Left ventricle myocardium inferior (tissue), 1 donor: Measurements from ENCODE around the gene CIAO2A. TPM values are rescaled to one million over a fixed set of nuclear protein-coding genes. Genes with fewer than 3 reads are reported as not detected.
"Not testable (repeated sequence)": the region's sequence is repeated elsewhere in the genome, so short reads cannot be mapped to it uniquely, and the experiment has no call there.

Experiments
- DNase-seq: peaks from one replicate; pipeline ENCODE4 v3.0.0-alpha.2; 2020
- H3K27ac ChIP-seq: fragments of 200-600 bp; replicated peaks from 2 replicates; pipeline ENCODE4 v1.8.0; 2021
- H3K27me3 ChIP-seq: fragments of 200-600 bp; 2 replicates; pipeline ENCODE4 v1.8.0; 2021; ENCODE audit warnings: low read depth
- H3K36me3 ChIP-seq: fragments of 200-600 bp; 2 replicates; pipeline ENCODE4 v1.8.0; 2021
- H3K4me1 ChIP-seq: fragments of 200-600 bp; 2 replicates; pipeline ENCODE4 v1.8.0; 2021
- H3K4me3 ChIP-seq: fragments of 200-600 bp; 2 replicates; pipeline ENCODE4 v1.8.0; 2021; ENCODE audit warnings: mild to moderate bottlenecking, moderate library complexity
- H3K9me3 ChIP-seq: fragments of 200-600 bp; replicated peaks from 2 replicates; pipeline ENCODE4 v1.8.0; 2021
- intact Hi-C: fragments of 100-400 bp; cut with micrococcal nuclease; formaldehyde crosslinking; loops from one replicate; pipeline ENCODE4 v1.11.0; 2022
- total RNA-seq: library from RNA; stranded (reverse); fragmentation: NEBNext Ultra II Directional; extraction: Animal tissue kit (Norgen Biotek cat#: 25700); gene quantifications from one replicate; pipeline ENCODE4 v1.2.1, GENCODE V29; 2021
- TF ChIP-seq, protein P1 (sequence below): fragments of 200-600 bp; IDR thresholded peaks from 2 replicates; pipeline ENCODE4 v1.8.0; 2021; ENCODE audit warnings: antibody characterized with exemption, mild to moderate bottlenecking, borderline replicate concordance
- donor health status: DM: no; HTN: yes; CAD: no; lungs with severe emphysema.

The CIAO2A gene
- total RNA-seq, 1 donor from 2014 or later = 71.0 TPM

DNA sequence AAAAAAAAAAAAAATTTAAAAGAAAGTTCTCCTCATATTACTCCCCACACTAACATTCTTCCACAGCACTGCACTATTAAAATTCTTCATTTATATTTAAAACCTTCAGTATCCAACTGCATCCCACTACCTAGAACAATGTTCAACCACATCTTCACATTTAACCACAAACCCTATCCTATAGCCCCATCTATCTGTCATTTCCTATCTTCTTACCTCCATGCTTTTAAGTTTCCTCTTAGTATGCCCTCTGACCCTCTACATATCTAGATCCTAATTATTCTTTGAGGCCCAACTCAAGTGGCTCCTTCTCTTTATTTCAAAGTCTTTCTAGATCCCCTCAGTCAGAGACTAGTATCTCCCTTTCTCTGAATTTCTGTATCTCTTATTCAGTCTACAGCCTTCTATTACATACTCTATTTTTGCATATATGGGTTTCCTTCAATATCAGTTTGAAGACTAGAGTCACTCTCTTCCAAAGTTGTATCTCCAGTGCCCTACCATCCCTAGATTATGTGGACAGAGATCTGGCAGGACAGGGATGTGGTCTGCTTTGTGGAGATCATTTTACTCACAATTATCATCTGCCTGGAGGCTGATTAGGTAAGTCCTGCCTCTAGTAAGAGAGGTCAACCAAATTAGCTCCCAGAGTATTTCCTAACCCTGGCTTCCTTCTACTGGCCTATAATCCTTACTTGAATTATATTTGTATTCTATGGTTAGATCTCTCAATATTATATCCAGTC, 1.4 kb downstream of the CIAO2A start:
- intact Hi-C loops = no loop called here
- peak overlapping the region; percentile 93 for H3K27ac ChIP-seq
- H3K36me3 ChIP-seq = peaks cover 18% of the 10 kb centered on the region
- peaks cover 83% of the 10 kb centered on the region for H3K4me1 ChIP-seq
- H3K9me3 ChIP-seq = no peaks in the 10 kb centered on the region
- no peaks in the 10 kb centered on the region for H3K27me3 ChIP-seq
- TF ChIP-seq, protein P1, sequence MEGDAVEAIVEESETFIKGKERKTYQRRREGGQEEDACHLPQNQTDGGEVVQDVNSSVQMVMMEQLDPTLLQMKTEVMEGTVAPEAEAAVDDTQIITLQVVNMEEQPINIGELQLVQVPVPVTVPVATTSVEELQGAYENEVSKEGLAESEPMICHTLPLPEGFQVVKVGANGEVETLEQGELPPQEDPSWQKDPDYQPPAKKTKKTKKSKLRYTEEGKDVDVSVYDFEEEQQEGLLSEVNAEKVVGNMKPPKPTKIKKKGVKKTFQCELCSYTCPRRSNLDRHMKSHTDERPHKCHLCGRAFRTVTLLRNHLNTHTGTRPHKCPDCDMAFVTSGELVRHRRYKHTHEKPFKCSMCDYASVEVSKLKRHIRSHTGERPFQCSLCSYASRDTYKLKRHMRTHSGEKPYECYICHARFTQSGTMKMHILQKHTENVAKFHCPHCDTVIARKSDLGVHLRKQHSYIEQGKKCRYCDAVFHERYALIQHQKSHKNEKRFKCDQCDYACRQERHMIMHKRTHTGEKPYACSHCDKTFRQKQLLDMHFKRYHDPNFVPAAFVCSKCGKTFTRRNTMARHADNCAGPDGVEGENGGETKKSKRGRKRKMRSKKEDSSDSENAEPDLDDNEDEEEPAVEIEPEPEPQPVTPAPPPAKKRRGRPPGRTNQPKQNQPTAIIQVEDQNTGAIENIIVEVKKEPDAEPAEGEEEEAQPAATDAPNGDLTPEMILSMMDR = no peak
- DNase-seq = no peak
- peak overlapping the region; percentile 78 for H3K4me3 ChIP-seq

DNA sequence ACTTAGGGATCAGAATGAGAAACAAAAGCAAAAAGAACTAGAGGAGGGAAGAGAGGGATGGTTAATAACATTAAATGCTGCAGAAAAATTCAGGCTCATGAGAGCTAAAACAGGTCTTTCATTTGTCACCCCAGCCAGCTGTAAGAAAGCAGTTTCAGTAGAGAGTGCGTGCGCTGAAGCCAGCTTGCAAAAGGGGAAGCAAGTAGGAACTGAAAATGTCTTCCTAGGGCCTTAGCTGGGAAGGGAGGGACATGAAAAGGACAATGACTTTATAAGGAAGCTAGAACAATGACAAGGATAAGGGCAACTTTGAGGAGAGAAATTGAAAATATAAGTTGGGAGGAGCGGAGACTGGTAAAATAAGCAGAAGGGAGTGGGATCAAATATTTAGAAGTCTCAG, 3.1 kb downstream of the CIAO2A start:
- Histone ChIP-seq H3K4me3 (no peak overlapping the region), H3K36me3 (peaks cover 32% of the 10 kb centered on the region), H3K9me3 (no peaks in the 10 kb centered on the region), H3K27ac (peak overlapping the region; percentile 93), H3K4me1 (peaks cover 68% of the 10 kb centered on the region), H3K27me3 (no peaks in the 10 kb centered on the region)
- intact Hi-C loops = no loop called here
- TF ChIP-seq, protein P1 = no peak
- DNase-seq = no peak

DNA sequence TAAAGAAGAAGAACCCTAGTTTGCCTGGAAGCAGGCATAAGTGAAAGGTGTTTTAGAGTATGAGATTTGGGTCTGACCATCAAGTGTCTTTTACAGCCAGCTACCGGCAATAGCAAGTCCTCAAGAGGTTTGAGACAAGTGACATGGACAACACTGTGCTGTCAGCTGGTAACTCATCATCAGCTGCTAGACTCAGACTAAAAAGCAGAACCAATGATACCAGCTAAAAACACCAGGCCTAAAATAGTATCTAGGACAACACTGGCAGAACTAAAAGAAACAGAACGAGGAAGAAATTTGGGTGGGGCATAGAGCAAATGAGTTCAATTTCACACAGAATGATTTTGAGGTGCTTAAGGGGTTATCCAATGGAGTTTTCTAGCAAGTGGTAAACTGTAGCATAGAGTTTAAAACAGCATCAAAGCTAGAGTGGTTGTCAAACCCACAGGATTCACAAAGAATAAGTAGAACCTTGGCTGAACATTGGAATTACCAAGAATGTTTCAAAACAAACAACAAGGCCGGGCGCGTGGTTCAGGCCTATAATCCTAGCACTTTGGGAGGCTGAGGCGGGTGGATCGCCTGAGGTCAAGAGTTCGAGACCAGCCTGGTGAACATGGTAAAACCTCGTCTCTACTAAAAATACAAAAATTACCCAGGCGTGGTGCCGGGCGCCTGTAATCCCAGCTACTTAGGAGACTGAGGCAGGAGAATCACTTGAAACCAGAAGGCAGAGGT, 3.9 kb downstream of the CIAO2A start:
- peak overlapping the region; percentile 93 for H3K27ac ChIP-seq
- H3K27me3 ChIP-seq = no peaks in the 10 kb centered on the region
- peaks cover 41% of the 10 kb centered on the region for H3K36me3 ChIP-seq
- H3K4me3 ChIP-seq = peak overlapping the region; percentile 11
- TF ChIP-seq, protein P1 = no peak
- H3K9me3 ChIP-seq = no peaks in the 10 kb centered on the region
- intact Hi-C loops = no loop called here
- H3K4me1 ChIP-seq = peaks cover 59% of the 10 kb centered on the region
- no peak for DNase-seq

DNA sequence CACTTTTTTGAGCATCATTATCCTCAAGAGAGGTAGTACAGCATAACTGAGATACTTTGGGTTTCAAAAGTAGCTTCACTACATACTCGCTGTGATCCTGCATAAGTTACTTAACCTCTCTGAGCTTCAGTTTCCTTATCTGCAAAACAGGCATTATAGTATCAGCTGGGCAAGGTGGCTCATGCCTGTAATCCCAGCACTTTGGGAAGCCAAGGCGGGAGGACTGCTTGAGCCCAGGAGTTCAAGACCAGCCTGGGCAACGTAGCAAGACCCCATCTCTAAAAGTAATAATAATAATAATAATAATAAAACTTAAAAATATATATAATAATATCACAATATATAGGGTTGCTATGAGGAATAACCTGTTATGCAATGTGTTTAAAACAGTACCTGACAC, 10.9 kb downstream of the CIAO2A start:
- DNase-seq = no peak
- Histone ChIP-seq H3K27ac (no peak overlapping the region), H3K4me3 (no peak overlapping the region), H3K27me3 (no peaks in the 10 kb centered on the region), H3K36me3 (peaks cover 86% of the 10 kb centered on the region), H3K4me1 (no peaks in the 10 kb centered on the region), H3K9me3 (no peaks in the 10 kb centered on the region)
- intact Hi-C loops = no loop called here
- TF ChIP-seq, protein P1 = no peak

DNA sequence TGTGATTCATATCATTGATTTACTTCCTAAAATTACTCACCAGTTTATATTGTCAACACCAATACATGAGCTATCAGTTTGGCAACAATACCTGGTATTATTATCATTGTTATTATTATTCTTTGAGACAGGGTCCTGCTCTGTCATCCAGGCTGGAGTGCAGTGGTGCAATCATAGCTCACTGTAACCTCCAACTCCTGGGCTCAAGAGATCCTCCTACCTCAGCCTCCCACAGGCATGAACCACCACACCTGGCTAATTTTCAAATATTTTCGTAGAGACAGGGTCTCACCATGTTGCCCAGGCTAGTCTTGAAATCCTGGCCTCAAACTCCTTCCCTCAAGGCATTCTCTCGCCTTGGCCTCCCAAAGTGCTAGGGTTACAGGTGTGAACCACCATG, 20.1 kb downstream of the CIAO2A start:
- intact Hi-C loops, H3K27ac ChIP-seq: not testable (repeated sequence)
- peaks cover 39% of the 10 kb centered on the region for H3K36me3 ChIP-seq

DNA sequence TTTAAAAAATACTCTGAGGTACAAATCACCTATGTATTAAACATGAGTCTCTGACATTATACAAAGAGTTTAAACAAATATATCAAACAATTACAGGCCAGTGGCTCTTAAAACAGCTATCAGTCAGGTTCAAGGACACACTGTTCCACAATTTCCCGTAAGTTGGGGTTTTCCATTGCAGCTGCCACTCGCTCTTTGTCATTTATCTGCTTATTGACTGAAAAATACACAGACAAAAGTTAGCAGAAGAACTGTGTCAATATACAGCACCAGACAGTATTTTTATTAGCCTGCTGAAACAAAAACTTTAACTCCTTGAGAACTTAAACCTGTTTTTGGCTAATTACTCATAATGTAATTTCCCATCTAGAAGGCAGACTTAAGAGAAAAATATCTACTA, 20.8 kb downstream of the CIAO2A start:
- Histone ChIP-seq H3K4me3 (no peak overlapping the region), H3K36me3 (peaks cover 39% of the 10 kb centered on the region), H3K27ac (peak overlapping the region; percentile 39), H3K4me1 (peaks cover 32% of the 10 kb centered on the region), H3K9me3 (no peaks in the 10 kb centered on the region), H3K27me3 (no peaks in the 10 kb centered on the region)
- intact Hi-C loops = no loop called here
- TF ChIP-seq, protein P1 = no peak
- no peak for DNase-seq

More for the DNA sequence above, 20.1 kb downstream of the CIAO2A start:
- peaks cover 31% of the 10 kb centered on the region for H3K4me1 ChIP-seq
- not testable (repeated sequence) for H3K9me3 ChIP-seq, H3K27me3 ChIP-seq, H3K4me3 ChIP-seq, DNase-seq
